ENCODE results near the gene NSG1.

GRCh38 chr4:4443821-4444220 lies 56.9 kb downstream of the NSG1 start:
- no peak for TF ChIP-seq CTCF (conservative IDR thresholded peaks at IDR 0.05)
- TF ChIP-seq ZFX (IDR thresholded peaks at IDR 0.05), result no peak

All from C4-2B (cell line).